Skeletal muscle tissue (tissue), 4 donors: ENCODE measurements around the gene BMPER. TPM values are rescaled to one million over a fixed set of nuclear protein-coding genes. Genes with fewer than 3 reads are reported as not detected.

Source experiments
- H3K27ac ChIP-seq: one replicate; pipeline ENCODE4 v1.7.0; 2013; ENCODE audit warnings: mild to moderate bottlenecking, low read depth, low read length, inconsistent platforms
- H3K27me3 ChIP-seq, 3 donors: one replicate each; pipeline ENCODE4 v1.7.0; 2013; ENCODE audit warnings: low read length in 3 of 3; ENCODE audit not compliant: control insufficient read depth in 3 of 3, insufficient read depth in 3 of 3
- H3K36me3 ChIP-seq, 3 donors: one replicate each; pipeline ENCODE4 v1.7.0; 2013; ENCODE audit warnings: low read length in 3 of 3; ENCODE audit not compliant: control insufficient read depth in 3 of 3, insufficient read depth in 3 of 3
- H3K4me1 ChIP-seq, 3 donors: one replicate each; pipeline ENCODE4 v1.7.0; 2013; ENCODE audit warnings: low read length in 3 of 3, mild to moderate bottlenecking in 3 of 3; ENCODE audit not compliant: control insufficient read depth in 3 of 3, insufficient read depth in 3 of 3
- H3K4me3 ChIP-seq, 3 donors: one replicate each; pipeline ENCODE4 v1.7.0; 2013; ENCODE audit warnings: low read length in 3 of 3
- H3K9ac ChIP-seq, 3 donors: one replicate each; pipeline ENCODE4 v1.7.0; 2013; ENCODE audit warnings: low read length in 3 of 3, mild to moderate bottlenecking in 3 of 3, moderate library complexity in 2 of 3, low read depth in 1 of 3
- H3K9me3 ChIP-seq, 3 donors: one replicate each; pipeline ENCODE4 v1.7.0; 2013; ENCODE audit warnings: low read length in 3 of 3; ENCODE audit not compliant: control insufficient read depth in 3 of 3
- total RNA-seq: library from RNA; depleted of rRNA; stranded (reverse); fragments of >200 nt; gene quantifications from one replicate; pipeline ENCODE4 v1.2.3, GENCODE V29; 2014
- donor health status: Osteomylitis.

The BMPER gene
- total RNA-seq, 1 donor from 2014 or later = 9.4 TPM

GRCh38 chr7:33933611-33934281 lies 28.4 kb downstream of the BMPER start:
- no peak overlapping the region for H3K9ac ChIP-seq
- H3K4me1 ChIP-seq = peaks cover 0 to 9% (median 2%) of the 10 kb centered on the region in 3 donors
- H3K27ac ChIP-seq = no peak overlapping the region
- no peak overlapping the region for H3K4me3 ChIP-seq
- H3K9me3 ChIP-seq = no peaks in the 10 kb centered on the region
- no peaks in the 10 kb centered on the region for H3K36me3 ChIP-seq
- peaks cover 0 to 3% (median 0%) of the 10 kb centered on the region in 3 donors for H3K27me3 ChIP-seq

- no peak overlapping the region for H3K9ac ChIP-seq
These were observed 29.1 kb downstream of the BMPER start for GRCh38 chr7:33934391-33934790.

GRCh38 chr7:33936503-33936902 lies 31.2 kb downstream of the BMPER start:
- H3K27me3 ChIP-seq = peaks cover 0 to 3% (median 0%) of the 10 kb centered on the region in 3 donors
- no peak overlapping the region for H3K27ac ChIP-seq
- H3K36me3 ChIP-seq = no peaks in the 10 kb centered on the region
- H3K4me3 ChIP-seq = no peak overlapping the region
- H3K9ac ChIP-seq = no peak overlapping the region
- no peaks in the 10 kb centered on the region for H3K9me3 ChIP-seq
- H3K4me1 ChIP-seq = peaks cover 0 to 9% (median 2%) of the 10 kb centered on the region in 3 donors

More at GRCh38 chr7:33934391-33934790, 29.1 kb downstream of the BMPER start:
- Histone ChIP-seq H3K4me3 (no peak overlapping the region), H3K4me1 (peaks cover 0 to 9% (median 2%) of the 10 kb centered on the region in 3 donors), H3K9me3 (no peaks in the 10 kb centered on the region), H3K36me3 (no peaks in the 10 kb centered on the region), H3K27ac (no peak overlapping the region), H3K27me3 (peaks cover 0 to 3% (median 0%) of the 10 kb centered on the region in 3 donors)

GRCh38 chr7:33937871-33938270 lies 32.5 kb downstream of the BMPER start:
- H3K4me1 ChIP-seq = peaks cover 0 to 5% (median 2%) of the 10 kb centered on the region in 3 donors
- peaks cover 0 to 3% (median 0%) of the 10 kb centered on the region in 3 donors for H3K27me3 ChIP-seq
- H3K4me3 ChIP-seq = no peak overlapping the region
- H3K36me3 ChIP-seq = no peaks in the 10 kb centered on the region
- H3K27ac ChIP-seq = no peak overlapping the region
- no peaks in the 10 kb centered on the region for H3K9me3 ChIP-seq
- no peak overlapping the region for H3K9ac ChIP-seq

GRCh38 chr7:33939121-33939520 lies 33.8 kb downstream of the BMPER start:
- Histone ChIP-seq H3K36me3 (no peaks in the 10 kb centered on the region), H3K9ac (no peak overlapping the region), H3K4me3 (no peak overlapping the region), H3K27me3 (peaks cover 0 to 3% (median 0%) of the 10 kb centered on the region in 3 donors), H3K4me1 (no peaks in the 10 kb centered on the region), H3K27ac (no peak overlapping the region), H3K9me3 (no peaks in the 10 kb centered on the region)

GRCh38 chr7:33940503-33940902 lies 35.2 kb downstream of the BMPER start:
- Histone ChIP-seq H3K9ac (no peak overlapping the region), H3K4me3 (no peak overlapping the region), H3K27me3 (peaks cover 0 to 3% (median 0%) of the 10 kb centered on the region in 3 donors), H3K9me3 (no peaks in the 10 kb centered on the region), H3K4me1 (no peaks in the 10 kb centered on the region), H3K36me3 (no peaks in the 10 kb centered on the region), H3K27ac (no peak overlapping the region)

- Histone ChIP-seq H3K9ac (no peak overlapping the region), H3K9me3 (no peaks in the 10 kb centered on the region), H3K36me3 (no peaks in the 10 kb centered on the region), H3K27ac (no peak overlapping the region), H3K27me3 (peaks cover 0 to 3% (median 0%) of the 10 kb centered on the region in 3 donors), H3K4me1 (no peaks in the 10 kb centered on the region), H3K4me3 (no peak overlapping the region)
These were observed 36.1 kb downstream of the BMPER start for GRCh38 chr7:33941418-33941817.

GRCh38 chr7:33946094-33946699 lies 40.9 kb downstream of the BMPER start:
- Histone ChIP-seq H3K27ac (no peak overlapping the region), H3K4me3 (no peak overlapping the region), H3K36me3 (no peaks in the 10 kb centered on the region), H3K9ac (no peak overlapping the region), H3K27me3 (no peaks in the 10 kb centered on the region), H3K4me1 (no peaks in the 10 kb centered on the region), H3K9me3 (no peaks in the 10 kb centered on the region)

- Histone ChIP-seq H3K4me3 (no peak overlapping the region), H3K4me1 (no peaks in the 10 kb centered on the region), H3K9ac (no peak overlapping the region), H3K27ac (no peak overlapping the region), H3K9me3 (no peaks in the 10 kb centered on the region), H3K27me3 (no peaks in the 10 kb centered on the region), H3K36me3 (no peaks in the 10 kb centered on the region)
These were observed 44.8 kb downstream of the BMPER start for GRCh38 chr7:33950047-33950714.

GRCh38 chr7:33952824-33953223 lies 47.5 kb downstream of the BMPER start:
- H3K4me1 ChIP-seq = no peaks in the 10 kb centered on the region
- H3K27ac ChIP-seq = no peak overlapping the region
- H3K9ac ChIP-seq = no peak overlapping the region
- no peaks in the 10 kb centered on the region for H3K9me3 ChIP-seq
- H3K36me3 ChIP-seq = no peaks in the 10 kb centered on the region
- no peak overlapping the region for H3K4me3 ChIP-seq
- H3K27me3 ChIP-seq = no peaks in the 10 kb centered on the region
